ENCODE data around the gene TRAF3IP1. TPM values are rescaled to one million over a fixed set of nuclear protein-coding genes. Genes with fewer than 3 reads are reported as not detected.

Gene TRAF3IP1
- total and polyA plus RNA-seq, 2 donors (not counting 1 experiment from before 2014, with no cell fraction given), result 1.4 to 15.5 TPM

DNA sequence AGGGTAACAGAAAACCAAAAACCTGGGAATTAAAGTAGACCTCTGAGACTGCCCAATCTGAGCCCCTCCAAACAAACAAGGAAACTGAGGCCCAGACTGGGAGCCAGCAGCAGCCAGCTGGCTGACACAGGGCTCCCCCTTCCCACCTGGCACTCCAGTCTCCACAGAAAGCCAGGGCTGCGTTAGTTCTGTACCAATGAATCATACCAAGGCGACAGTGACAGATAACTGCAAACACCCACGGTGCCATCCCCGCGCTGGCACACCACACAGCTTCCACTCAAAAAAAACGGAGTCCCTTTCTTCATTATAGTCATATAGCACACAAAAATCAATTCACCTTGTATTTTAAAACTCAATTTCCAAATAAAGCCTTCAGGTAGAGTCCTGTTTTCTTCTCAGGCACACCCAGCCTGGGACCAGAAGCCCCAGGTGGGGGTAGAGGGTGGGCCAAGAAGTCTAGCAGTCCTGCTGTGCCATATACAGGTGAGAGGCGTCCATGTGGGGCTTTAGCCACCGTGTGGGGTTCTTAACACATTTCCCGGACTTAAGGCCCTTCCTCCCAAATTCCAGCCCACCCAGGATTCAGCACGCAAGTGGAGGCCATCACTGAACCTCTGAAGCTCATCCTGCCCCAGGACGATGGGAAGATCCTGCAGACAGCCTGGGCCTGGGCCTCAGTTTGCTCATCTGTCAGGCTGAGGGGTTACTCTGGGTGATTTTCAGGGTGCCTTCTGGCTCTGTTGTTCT is 33.2 kb upstream of the TRAF3IP1 start:
- Histone ChIP-seq H4K20me1 (ENCODE audit: control insufficient read depth, insufficient read depth, low read length, poor library complexity, severe bottlenecking) (peaks cover 33% of the 10 kb centered on the region), H3K4me1 (ENCODE audit: control insufficient read depth in 2 of 2, insufficient read depth in 2 of 2, low read length in 2 of 2) (peaks cover 28 to 39% of the 10 kb centered on the region in 2 donors), H2AFZ (ENCODE audit: insufficient read depth, low read depth, low read length, poor library complexity, severe bottlenecking) (no peak overlapping the region), H3K79me2 (ENCODE audit: control insufficient read depth, insufficient read depth, low read length) (peaks cover 61% of the 10 kb centered on the region), H3K9me3 (ENCODE audit: control extremely low read depth in 1 of 3, control insufficient read depth in 2 of 3, insufficient read depth in 1 of 3, low read length in 2 of 3) (peaks cover 0 to 4% (median 0%) of the 10 kb centered on the region in 3 donors), H3K27me3 (replicated peaks in 1 of 4; ENCODE audit: control extremely low read depth in 1 of 4, control insufficient read depth in 3 of 4, insufficient read depth in 4 of 4, low read length in 3 of 4) (peaks cover 0 to 2% (median 0%) of the 10 kb centered on the region in 4 experiments), H3K9ac (ENCODE audit: low read length) (peak overlapping the region; percentile 84), H3K27ac (ENCODE audit: low read length in 2 of 2) (no peak overlapping the region), H3K4me3 (ENCODE audit: control extremely low read depth in 1 of 5, extremely low read depth in 1 of 5, insufficient read depth in 1 of 5, low read depth in 2 of 5, low read length in 4 of 5) (peak overlapping the region in 4 of 5 experiments; percentile 75 to 89 (median 84)), H3K4me2 (replicated peaks; ENCODE audit: low read depth, low read length, poor library complexity, severe bottlenecking) (peak overlapping the region; percentile 90), H3K36me3 (replicated peaks in 1 of 2; ENCODE audit: control extremely low read depth in 1 of 2, control insufficient read depth in 1 of 2, extremely low read depth in 1 of 2, insufficient read depth in 2 of 2, low read length in 1 of 2) (no peaks in the 10 kb centered on the region)
- ChIA-PET POLR2A (no interaction called here), CTCF (interaction anchor here (0.6 kb wide), 1 partner anchor 140 kb away, joined by 3 read pairs; no protein-coding TSS in a partner anchor)
- peaks cover 56% of the 10 kb centered on the region for H3K4me1 Mint-ChIP-seq
- 84% methylated on average over 10 of the region's 11 CpGs for WGBS (ENCODE audit: insufficient coverage)
- H3K27me3 Mint-ChIP-seq, result no peaks in the 10 kb centered on the region
- H3K4me3 Mint-ChIP-seq, result peak overlapping the region; percentile 84
- no peak for ATAC-seq (ENCODE audit: low read depth)
- H3K9me3 Mint-ChIP-seq (ENCODE audit: insufficient read depth), result no peaks in the 10 kb centered on the region
- DNase-seq, result no peak
- peak overlapping the region; percentile 32 for H3K27ac Mint-ChIP-seq
- TF ChIP-seq, protein P1, sequence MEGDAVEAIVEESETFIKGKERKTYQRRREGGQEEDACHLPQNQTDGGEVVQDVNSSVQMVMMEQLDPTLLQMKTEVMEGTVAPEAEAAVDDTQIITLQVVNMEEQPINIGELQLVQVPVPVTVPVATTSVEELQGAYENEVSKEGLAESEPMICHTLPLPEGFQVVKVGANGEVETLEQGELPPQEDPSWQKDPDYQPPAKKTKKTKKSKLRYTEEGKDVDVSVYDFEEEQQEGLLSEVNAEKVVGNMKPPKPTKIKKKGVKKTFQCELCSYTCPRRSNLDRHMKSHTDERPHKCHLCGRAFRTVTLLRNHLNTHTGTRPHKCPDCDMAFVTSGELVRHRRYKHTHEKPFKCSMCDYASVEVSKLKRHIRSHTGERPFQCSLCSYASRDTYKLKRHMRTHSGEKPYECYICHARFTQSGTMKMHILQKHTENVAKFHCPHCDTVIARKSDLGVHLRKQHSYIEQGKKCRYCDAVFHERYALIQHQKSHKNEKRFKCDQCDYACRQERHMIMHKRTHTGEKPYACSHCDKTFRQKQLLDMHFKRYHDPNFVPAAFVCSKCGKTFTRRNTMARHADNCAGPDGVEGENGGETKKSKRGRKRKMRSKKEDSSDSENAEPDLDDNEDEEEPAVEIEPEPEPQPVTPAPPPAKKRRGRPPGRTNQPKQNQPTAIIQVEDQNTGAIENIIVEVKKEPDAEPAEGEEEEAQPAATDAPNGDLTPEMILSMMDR (IDR thresholded peaks at IDR 0.05), result no peak
- no peak for TF ChIP-seq EZH2 (IDR thresholded peaks at IDR 0.05; ENCODE audit: borderline replicate concordance, insufficient read depth, low read depth, low read length, poor library complexity, severe bottlenecking)
- intact Hi-C loops (cut with micrococcal nuclease), result loop anchor here (10.0 kb wide), 1 partner anchor 612 kb away; no protein-coding TSS in a partner anchor

All from B cell (primary cell).